Measurements from ENCODE around the gene PTPRM.

GRCh38 chr18:7945882-7946281, 378.8 kb downstream of the PTPRM start:
- TF ChIP-seq CTCF (IDR thresholded peaks at IDR 0.05; ENCODE audit: low read depth, low read length, poor library complexity, severe bottlenecking) (no peak), EZH2phosphoT487 (IDR thresholded peaks at IDR 0.05; ENCODE audit: borderline replicate concordance, low read length) (no peak)
